Upper lobe of right lung (tissue), 1 donor: ENCODE measurements around the gene RREB1. TPM values are rescaled to one million over a fixed set of nuclear protein-coding genes. Genes with fewer than 3 reads are reported as not detected.

Experiments
- ATAC-seq: fragments of 200-7000 bp; cut with Tn5 transposase; one replicate; pipeline ENCODE4 v1.9.1; 2020; ENCODE audit warnings: mild to moderate bottlenecking, moderate library complexity
- DNase-seq: peaks from one replicate; pipeline ENCODE4 v3.0.0-alpha.2; 2020
- H3K27ac ChIP-seq: fragments of 200-600 bp; one replicate; pipeline ENCODE4 v1.8.0; 2022
- H3K27me3 ChIP-seq: fragments of 200-600 bp; one replicate; pipeline ENCODE4 v1.8.0; 2022; ENCODE audit warnings: mild to moderate bottlenecking
- H3K36me3 ChIP-seq: fragments of 200-600 bp; one replicate; pipeline ENCODE4 v1.8.0; 2022
- H3K4me1 ChIP-seq: fragments of 200-600 bp; one replicate; pipeline ENCODE4 v1.8.0; 2022
- H3K4me3 ChIP-seq: fragments of 200-600 bp; one replicate; pipeline ENCODE4 v1.8.0; 2022; ENCODE audit warnings: mild to moderate bottlenecking
- H3K9me3 ChIP-seq: fragments of 200-600 bp; one replicate; pipeline ENCODE4 v1.8.0; 2022
- intact Hi-C: fragments of 100-400 bp; cut with DNase I; formaldehyde crosslinking; loops from one replicate; pipeline ENCODE4 v1.11.0; 2022
- total RNA-seq: library from RNA; stranded (reverse); fragmentation: NEBNext Ultra II Directional; extraction: Animal tissue kit (Norgen Biotek cat#: 25700); gene quantifications from one replicate; pipeline ENCODE4 v1.2.1, GENCODE V29; 2021
- TF ChIP-seq, protein P1 (sequence below): fragments of 200-600 bp; IDR thresholded peaks from one replicate; pipeline ENCODE4 v1.8.0; 2022; ENCODE audit warnings: antibody characterized with exemption
- donor health status: DM: no; HTN: yes; CAD: no; lungs with severe emphysema.

Gene RREB1
- total RNA-seq, 1 donor from 2014 or later = 60.2 TPM

DNA sequence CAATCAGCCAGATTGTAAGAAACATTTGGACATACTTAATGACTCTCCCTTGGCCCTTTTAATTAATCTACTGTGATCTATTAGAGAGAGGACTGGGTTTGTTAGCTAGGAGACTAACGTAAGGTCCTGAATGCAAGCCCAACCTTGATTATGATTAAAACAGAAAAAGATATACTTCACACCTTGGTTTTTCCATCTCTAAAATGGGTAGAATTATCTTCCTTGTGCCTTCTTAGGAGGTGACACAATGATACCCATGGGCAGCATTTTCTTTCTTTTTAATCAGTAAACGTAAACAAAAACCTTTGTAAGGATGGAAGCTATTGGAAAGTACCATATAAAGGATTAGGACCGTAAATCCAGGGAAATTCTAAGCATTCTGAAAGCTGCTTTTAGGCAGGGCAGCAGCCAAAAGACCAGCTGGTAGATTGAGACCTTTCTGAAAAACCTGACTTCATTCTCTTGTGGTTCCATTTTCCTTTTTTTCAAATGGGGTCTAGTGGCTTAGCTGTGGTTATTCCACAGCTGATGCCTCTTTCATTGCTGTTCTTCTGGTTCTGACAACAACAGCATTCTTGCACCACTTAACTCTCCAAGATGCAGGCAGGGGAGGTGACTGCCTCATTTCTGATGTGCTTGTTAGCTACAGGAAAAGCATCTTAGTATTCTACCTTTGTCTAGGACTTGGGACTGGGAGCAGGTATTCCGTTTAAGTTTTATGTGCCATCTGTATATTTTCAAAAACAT lies 27.4 kb downstream of the RREB1 start:
- Histone ChIP-seq H3K4me3 (no peak overlapping the region), H3K27me3 (no peaks in the 10 kb centered on the region), H3K27ac (no peak overlapping the region), H3K36me3 (no peaks in the 10 kb centered on the region), H3K4me1 (peaks cover 41% of the 10 kb centered on the region), H3K9me3 (no peaks in the 10 kb centered on the region)
- intact Hi-C loops = no loop called here
- DNase-seq (no peak), ATAC-seq (no peak)
- TF ChIP-seq, protein P1, sequence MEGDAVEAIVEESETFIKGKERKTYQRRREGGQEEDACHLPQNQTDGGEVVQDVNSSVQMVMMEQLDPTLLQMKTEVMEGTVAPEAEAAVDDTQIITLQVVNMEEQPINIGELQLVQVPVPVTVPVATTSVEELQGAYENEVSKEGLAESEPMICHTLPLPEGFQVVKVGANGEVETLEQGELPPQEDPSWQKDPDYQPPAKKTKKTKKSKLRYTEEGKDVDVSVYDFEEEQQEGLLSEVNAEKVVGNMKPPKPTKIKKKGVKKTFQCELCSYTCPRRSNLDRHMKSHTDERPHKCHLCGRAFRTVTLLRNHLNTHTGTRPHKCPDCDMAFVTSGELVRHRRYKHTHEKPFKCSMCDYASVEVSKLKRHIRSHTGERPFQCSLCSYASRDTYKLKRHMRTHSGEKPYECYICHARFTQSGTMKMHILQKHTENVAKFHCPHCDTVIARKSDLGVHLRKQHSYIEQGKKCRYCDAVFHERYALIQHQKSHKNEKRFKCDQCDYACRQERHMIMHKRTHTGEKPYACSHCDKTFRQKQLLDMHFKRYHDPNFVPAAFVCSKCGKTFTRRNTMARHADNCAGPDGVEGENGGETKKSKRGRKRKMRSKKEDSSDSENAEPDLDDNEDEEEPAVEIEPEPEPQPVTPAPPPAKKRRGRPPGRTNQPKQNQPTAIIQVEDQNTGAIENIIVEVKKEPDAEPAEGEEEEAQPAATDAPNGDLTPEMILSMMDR = no peak

DNA sequence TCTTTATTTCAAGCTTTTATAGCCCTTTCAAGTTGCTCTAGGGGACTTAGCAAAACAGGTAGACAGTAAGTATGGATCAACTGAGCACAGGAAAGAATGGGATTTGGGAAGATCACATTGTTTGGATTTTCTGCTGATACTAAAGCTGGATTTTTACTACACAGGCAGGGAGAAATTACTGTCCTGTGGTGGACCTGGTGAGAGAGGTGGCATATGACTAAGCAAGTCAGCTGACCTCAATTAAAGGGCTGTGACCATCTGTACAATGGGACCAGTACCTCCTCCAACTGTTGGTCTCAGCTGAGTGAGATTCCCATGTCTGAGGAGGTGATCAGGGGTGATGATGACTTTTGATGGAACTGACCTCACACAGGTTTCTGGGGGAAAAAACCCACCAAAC lies 28.0 kb downstream of the RREB1 start:
- Histone ChIP-seq H3K27me3 (no peaks in the 10 kb centered on the region), H3K4me3 (no peak overlapping the region), H3K27ac (no peak overlapping the region), H3K9me3 (no peaks in the 10 kb centered on the region), H3K4me1 (peaks cover 42% of the 10 kb centered on the region), H3K36me3 (no peaks in the 10 kb centered on the region)
- intact Hi-C loops = no loop called here
- DNase-seq = no peak
- TF ChIP-seq, protein P1 = no peak
- no peak for ATAC-seq

DNA sequence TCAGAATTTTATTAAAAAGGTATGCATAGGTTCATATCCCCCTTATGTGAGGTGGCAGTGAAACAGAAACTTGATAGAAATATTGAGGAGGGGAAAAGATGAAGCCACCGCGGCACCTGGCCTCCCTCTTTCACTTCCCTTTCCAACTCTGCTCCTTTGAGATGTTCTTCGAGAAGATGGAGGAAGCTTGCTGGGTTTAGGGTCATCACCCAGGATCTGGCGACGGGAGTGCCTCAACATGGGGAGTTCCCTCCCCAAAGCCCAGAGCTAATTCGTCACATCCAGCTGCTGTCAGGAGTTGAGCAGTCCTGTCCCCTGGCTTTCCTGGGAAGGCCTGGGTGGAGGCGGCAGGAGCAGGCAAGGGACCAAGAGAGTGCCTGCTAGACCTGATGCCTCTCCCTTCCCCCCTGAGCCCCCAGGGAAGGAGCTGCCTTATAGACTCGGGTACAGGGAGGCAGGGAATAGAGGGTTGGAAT lies 29.1 kb downstream of the RREB1 start:
- ATAC-seq (no peak), DNase-seq (no peak)
- intact Hi-C loops = no loop called here
- peak overlapping the region; percentile 71 for H3K27ac ChIP-seq
- H3K4me1 ChIP-seq = peaks cover 39% of the 10 kb centered on the region
- H3K4me3 ChIP-seq = no peak overlapping the region
- H3K9me3 ChIP-seq = no peaks in the 10 kb centered on the region
- TF ChIP-seq, protein P1 = no peak
- no peaks in the 10 kb centered on the region for H3K36me3 ChIP-seq
- no peaks in the 10 kb centered on the region for H3K27me3 ChIP-seq

DNA sequence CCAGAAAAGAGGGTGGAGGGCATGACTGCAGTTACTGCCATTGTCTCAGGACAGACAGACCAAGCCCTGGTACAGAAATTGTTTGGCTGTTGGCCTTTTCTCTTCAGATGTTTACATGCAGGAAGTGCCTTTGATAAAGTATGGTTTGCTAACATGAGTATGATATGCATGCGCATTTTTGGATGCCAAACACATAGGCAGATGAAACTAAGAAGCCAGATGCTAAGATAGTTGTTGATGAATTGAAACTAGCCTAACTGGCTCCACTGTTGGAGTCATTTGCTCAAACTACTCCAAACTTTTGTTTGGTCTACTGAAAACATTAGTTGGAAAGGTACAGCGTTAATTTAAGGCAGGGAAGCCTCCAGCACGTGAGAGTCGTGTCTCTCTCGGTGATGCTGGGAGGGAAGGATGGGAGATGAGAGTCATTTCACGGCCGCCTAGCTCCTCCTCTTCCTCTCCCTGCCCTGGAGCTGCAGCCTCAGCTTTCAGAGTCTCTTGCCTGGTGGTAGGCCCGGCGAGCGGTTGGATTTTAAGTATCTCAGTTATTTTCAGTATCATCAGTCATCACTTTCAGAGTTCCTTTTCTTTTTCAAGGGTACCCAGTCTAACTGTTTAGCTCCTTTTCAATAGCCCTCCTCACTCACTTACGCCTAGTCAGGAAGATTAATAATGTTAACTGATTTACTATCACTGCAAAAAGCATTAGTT lies 29.7 kb downstream of the RREB1 start:
- TF ChIP-seq, protein P1 = no peak
- intact Hi-C loops = no loop called here
- Histone ChIP-seq H3K27me3 (no peaks in the 10 kb centered on the region), H3K4me3 (no peak overlapping the region), H3K36me3 (no peaks in the 10 kb centered on the region), H3K27ac (peak overlapping the region; percentile 71), H3K4me1 (peaks cover 45% of the 10 kb centered on the region), H3K9me3 (no peaks in the 10 kb centered on the region)
- DNase-seq = no peak
- no peak for ATAC-seq

DNA sequence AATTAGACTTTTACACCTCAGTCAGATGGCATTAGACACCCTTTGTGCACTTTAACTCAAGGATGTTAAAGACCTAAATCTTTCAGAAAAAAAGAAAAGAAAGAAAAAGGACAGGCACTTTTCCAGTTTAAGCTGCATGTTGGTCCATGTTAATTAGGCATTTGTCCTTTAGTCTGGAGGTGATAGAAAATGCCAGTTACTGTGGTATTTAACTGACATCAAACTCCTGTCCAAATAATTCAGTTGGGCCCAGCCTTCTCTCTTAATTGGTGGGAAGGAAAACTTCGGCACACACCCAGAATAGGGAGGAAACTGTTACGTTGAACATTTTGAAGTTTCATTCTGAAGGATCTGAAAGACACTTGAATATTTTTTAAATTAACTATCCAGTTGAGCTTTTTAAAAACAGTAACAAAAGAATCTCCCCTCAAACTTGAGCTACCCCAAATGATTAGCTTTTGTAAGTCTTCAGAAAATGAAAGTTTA lies 30.3 kb downstream of the RREB1 start:
- Histone ChIP-seq H3K4me3 (no peak overlapping the region), H3K27me3 (no peaks in the 10 kb centered on the region), H3K4me1 (peaks cover 49% of the 10 kb centered on the region), H3K27ac (peak overlapping the region; percentile 71), H3K36me3 (no peaks in the 10 kb centered on the region), H3K9me3 (no peaks in the 10 kb centered on the region)
- no peak for ATAC-seq
- TF ChIP-seq, protein P1 = no peak
- intact Hi-C loops = no loop called here
- no peak for DNase-seq
